ENCODE measurements around the gene EGFR.

DNA sequence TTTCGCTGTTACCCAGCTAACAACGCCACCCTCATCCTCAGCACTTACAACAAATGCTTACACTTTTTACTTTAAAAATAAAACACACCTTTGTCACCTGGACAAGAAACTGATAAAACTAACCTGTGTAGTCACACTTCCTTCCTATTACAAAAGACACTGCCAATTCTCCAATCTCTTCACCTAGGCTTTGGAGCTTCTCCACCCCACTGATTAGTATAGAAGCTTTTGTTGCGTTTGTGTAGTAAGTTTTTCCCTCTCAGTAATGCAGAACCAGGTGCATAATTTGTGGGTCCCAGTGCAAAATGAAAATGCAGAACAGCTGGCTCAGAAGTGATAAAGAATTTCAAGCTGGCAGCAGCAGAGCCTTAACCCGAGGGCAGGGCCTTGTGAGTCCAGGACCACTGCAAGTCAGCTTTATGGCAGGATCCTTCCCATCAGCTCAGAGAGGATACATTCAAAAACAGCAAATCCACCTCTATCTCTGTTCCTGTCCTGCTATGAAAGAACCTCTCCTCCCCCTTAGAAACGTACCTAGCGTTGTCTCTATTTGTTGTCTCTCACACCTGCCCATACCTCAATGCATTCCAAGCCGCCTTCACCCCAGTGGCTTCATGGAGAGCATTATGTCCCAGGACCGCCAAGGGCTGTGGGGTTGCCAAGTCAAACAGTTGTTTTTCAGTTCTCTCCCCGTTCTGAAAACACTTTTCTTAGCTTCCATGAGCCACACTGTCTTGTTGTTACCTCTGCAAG is 40.3 kb upstream of the EGFR start:
- no peak for TF ChIP-seq GLIS3 (CRISPR knock-in tag; IDR thresholded peaks at IDR 0.05)
- TF ChIP-seq PPARA (CRISPR knock-in tag; IDR thresholded peaks at IDR 0.05; ENCODE audit: borderline replicate concordance): no peak
- TF ChIP-seq, protein P1, sequence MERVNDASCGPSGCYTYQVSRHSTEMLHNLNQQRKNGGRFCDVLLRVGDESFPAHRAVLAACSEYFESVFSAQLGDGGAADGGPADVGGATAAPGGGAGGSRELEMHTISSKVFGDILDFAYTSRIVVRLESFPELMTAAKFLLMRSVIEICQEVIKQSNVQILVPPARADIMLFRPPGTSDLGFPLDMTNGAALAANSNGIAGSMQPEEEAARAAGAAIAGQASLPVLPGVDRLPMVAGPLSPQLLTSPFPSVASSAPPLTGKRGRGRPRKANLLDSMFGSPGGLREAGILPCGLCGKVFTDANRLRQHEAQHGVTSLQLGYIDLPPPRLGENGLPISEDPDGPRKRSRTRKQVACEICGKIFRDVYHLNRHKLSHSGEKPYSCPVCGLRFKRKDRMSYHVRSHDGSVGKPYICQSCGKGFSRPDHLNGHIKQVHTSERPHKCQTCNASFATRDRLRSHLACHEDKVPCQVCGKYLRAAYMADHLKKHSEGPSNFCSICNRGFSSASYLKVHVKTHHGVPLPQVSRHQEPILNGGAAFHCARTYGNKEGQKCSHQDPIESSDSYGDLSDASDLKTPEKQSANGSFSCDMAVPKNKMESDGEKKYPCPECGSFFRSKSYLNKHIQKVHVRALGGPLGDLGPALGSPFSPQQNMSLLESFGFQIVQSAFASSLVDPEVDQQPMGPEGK (CRISPR knock-in tag; IDR thresholded peaks at IDR 0.05; ENCODE audit: borderline replicate concordance): no peak
- no peak for TF ChIP-seq ZNF70 (CRISPR knock-in tag; IDR thresholded peaks at IDR 0.05)

Data from SK-N-SH treated with all-trans-retinoic acid at 6 μM for 48 hours (cell line).